Liver (tissue), 9 donors: Measurements from ENCODE around the gene UCKL1. TPM values are rescaled to one million over a fixed set of nuclear protein-coding genes. Genes with fewer than 3 reads are reported as not detected.

Experiments used
- DNase-seq: peaks from one replicate; pipeline ENCODE4 v3.0.0-alpha.2; 2017; ENCODE audit warnings: low spot score
- H3K27ac ChIP-seq, 2 donors: one replicate each; pipeline ENCODE4 v1.7.0; 2013; ENCODE audit warnings: inconsistent platforms in 2 of 2, low read length in 2 of 2, control low read depth in 1 of 2, low read depth in 1 of 2, mild to moderate bottlenecking in 1 of 2
- H3K27me3 ChIP-seq, 4 donors: one replicate each; pipeline versions ENCODE4 v1.6.1 to v1.7.0; 2013; ENCODE audit warnings: low read length in 3 of 4, inconsistent platforms in 1 of 4, mild to moderate bottlenecking in 1 of 4, moderate library complexity in 1 of 4; ENCODE audit not compliant: control insufficient read depth in 4 of 4, insufficient read depth in 4 of 4
- H3K36me3 ChIP-seq, 4 donors: one replicate each; pipeline versions ENCODE4 v1.6.1 to v1.7.0; 2013; ENCODE audit warnings: low read length in 3 of 4, mild to moderate bottlenecking in 3 of 4, low read depth in 1 of 4, moderate library complexity in 1 of 4; ENCODE audit not compliant: control insufficient read depth in 4 of 4, insufficient read depth in 3 of 4
- H3K4me1 ChIP-seq, 4 donors: one replicate each; pipeline versions ENCODE4 v1.6.1 to v1.7.0; 2013; ENCODE audit warnings: low read length in 3 of 4, mild to moderate bottlenecking in 3 of 4, moderate library complexity in 1 of 4; ENCODE audit not compliant: control insufficient read depth in 4 of 4, insufficient read depth in 4 of 4
- H3K4me3 ChIP-seq, 3 donors: one replicate each; pipeline versions ENCODE4 v1.6.1 to v1.7.0; 2013; ENCODE audit warnings: low read length in 3 of 3, control low read depth in 1 of 3, low read depth in 1 of 3, mild to moderate bottlenecking in 1 of 3
- H3K9ac ChIP-seq, 2 donors: one replicate each; pipeline ENCODE4 v1.7.0; 2013; ENCODE audit warnings: low read length in 2 of 2, mild to moderate bottlenecking in 2 of 2, moderate library complexity in 2 of 2, control low read depth in 1 of 2, low read depth in 1 of 2
- H3K9me3 ChIP-seq, 4 donors: one replicate each; pipeline versions ENCODE4 v1.6.1 to v1.7.0; 2013; ENCODE audit warnings: low read length in 3 of 4; ENCODE audit not compliant: control insufficient read depth in 4 of 4
- EGR1 ChIP-seq, 2 donors: IDR thresholded peaks; 2 replicates each; pipeline ENCODE4 v1.6.1; 2016 to 2018; ENCODE audit warnings: antibody characterized with exemption in 2 of 2, low read depth in 2 of 2
- FOXA1 ChIP-seq: IDR thresholded peaks from 2 replicates; pipeline ENCODE4 v1.6.1; 2016; ENCODE audit warnings: antibody characterized with exemption
- FOXA2 ChIP-seq: IDR thresholded peaks from 2 replicates; pipeline ENCODE4 v1.6.1; 2016; ENCODE audit warnings: antibody characterized with exemption
- GABPA ChIP-seq, 2 donors: IDR thresholded peaks in 1 of 2; conservative IDR thresholded peaks in 1 of 2; 2 replicates each; pipeline ENCODE4 v1.6.1; 2016; ENCODE audit warnings: antibody characterized with exemption in 2 of 2, mild to moderate bottlenecking in 1 of 2, moderate library complexity in 1 of 2
- HNF4A ChIP-seq, 2 donors: conservative IDR thresholded peaks; 2 replicates each; pipeline ENCODE4 v1.6.1; 2016; ENCODE audit warnings: antibody characterized with exemption in 2 of 2, mild to moderate bottlenecking in 2 of 2
- HNF4G ChIP-seq: IDR thresholded peaks from 2 replicates; pipeline ENCODE4 v1.6.1; 2016; ENCODE audit warnings: antibody characterized with exemption
- JUND ChIP-seq, 2 donors: IDR thresholded peaks; 2 replicates each; pipeline ENCODE4 v1.6.1; 2016; ENCODE audit warnings: antibody characterized with exemption in 2 of 2
- NR2F2 ChIP-seq: IDR thresholded peaks from 2 replicates; pipeline ENCODE4 v1.6.1; 2016; ENCODE audit warnings: antibody characterized with exemption
- RAD21 ChIP-seq, 2 donors: IDR thresholded peaks; 2 replicates each; pipeline ENCODE4 v1.6.1; 2016; ENCODE audit warnings: antibody characterized with exemption in 2 of 2, mild to moderate bottlenecking in 2 of 2
- RXRA ChIP-seq, 2 donors: IDR thresholded peaks; 2 replicates each; pipeline ENCODE4 v1.6.1; 2017 to 2018; ENCODE audit warnings: antibody characterized with exemption in 2 of 2, mild to moderate bottlenecking in 1 of 2
- SP1 ChIP-seq: IDR thresholded peaks from 2 replicates; pipeline ENCODE4 v1.6.1; 2018; ENCODE audit warnings: antibody characterized with exemption, mild to moderate bottlenecking
- TAF1 ChIP-seq: conservative IDR thresholded peaks from 2 replicates; pipeline ENCODE4 v1.6.1; 2016; ENCODE audit warnings: antibody characterized with exemption, mild to moderate bottlenecking
- YY1 ChIP-seq: IDR thresholded peaks from 2 replicates; pipeline ENCODE4 v1.6.1; 2016; ENCODE audit warnings: antibody characterized with exemption, mild to moderate bottlenecking
- WGBS: extraction: QIAGEN DNeasy Blood & Tissue Kit; methylation state at CpG from one replicate; pipeline ENCODE4 v1.1.7; 2013; 5-methylcytosine and 5-hydroxymethylcytosine counted together
- polyA plus RNA-seq, 2 donors: library from polyadenylated mRNA; stranded (reverse) in 1 of 2; unstranded in 1 of 2; fragments of 200-250 nt in 1 of 2; fragments of >200 nt in 1 of 2; fragmentation: Nextera tagmentation in 1 of 2; extraction: Ambion mirVana in 1 of 2; gene quantifications; one replicate each; pipeline versions ENCODE4 v1.2.1 to v1.2.3, GENCODE V29; 2013 to 2015
- total RNA-seq, 2 donors: library from RNA; depleted of rRNA; stranded (reverse); fragments of >200 nt; gene quantifications; one replicate each; pipeline ENCODE4 v1.2.3, GENCODE V29; 2014
- TF ChIP-seq, protein P1 (sequence below): IDR thresholded peaks from 2 replicates; pipeline ENCODE4 v1.6.1; 2016; ENCODE audit warnings: antibody characterized with exemption, mild to moderate bottlenecking
- TF ChIP-seq, protein P2 (sequence below): fragments of 150-350 bp; IDR thresholded peaks from 2 replicates; pipeline ENCODE4 v1.5.1; 2017; ENCODE audit warnings: improper control_type of control experiment, low read depth, low read length; ENCODE audit not compliant: missing input control
- TF ChIP-seq, protein P3 (sequence below): IDR thresholded peaks from 2 replicates; pipeline ENCODE4 v1.6.1; 2016; ENCODE audit warnings: antibody characterized with exemption
- TF ChIP-seq, protein P4 (sequence below): IDR thresholded peaks from 2 replicates; pipeline ENCODE4 v1.6.1; 2016; ENCODE audit warnings: antibody characterized with exemption
- TF ChIP-seq, protein P5 (sequence below): IDR thresholded peaks from 2 replicates; pipeline ENCODE4 v1.6.1; 2016; ENCODE audit warnings: antibody characterized with exemption
- donor health status: healthy.
- donor health status: healthy.
- donor health status: healthy.
- donor health status: healthy.
- donor health status: healthy.

The UCKL1 gene
- total RNA-seq, result 10 to 100 TPM; 16.4 to 20.4 TPM
- polyA plus RNA-seq, result 10 to 100 TPM; 16.4 to 20.1 TPM

DNA sequence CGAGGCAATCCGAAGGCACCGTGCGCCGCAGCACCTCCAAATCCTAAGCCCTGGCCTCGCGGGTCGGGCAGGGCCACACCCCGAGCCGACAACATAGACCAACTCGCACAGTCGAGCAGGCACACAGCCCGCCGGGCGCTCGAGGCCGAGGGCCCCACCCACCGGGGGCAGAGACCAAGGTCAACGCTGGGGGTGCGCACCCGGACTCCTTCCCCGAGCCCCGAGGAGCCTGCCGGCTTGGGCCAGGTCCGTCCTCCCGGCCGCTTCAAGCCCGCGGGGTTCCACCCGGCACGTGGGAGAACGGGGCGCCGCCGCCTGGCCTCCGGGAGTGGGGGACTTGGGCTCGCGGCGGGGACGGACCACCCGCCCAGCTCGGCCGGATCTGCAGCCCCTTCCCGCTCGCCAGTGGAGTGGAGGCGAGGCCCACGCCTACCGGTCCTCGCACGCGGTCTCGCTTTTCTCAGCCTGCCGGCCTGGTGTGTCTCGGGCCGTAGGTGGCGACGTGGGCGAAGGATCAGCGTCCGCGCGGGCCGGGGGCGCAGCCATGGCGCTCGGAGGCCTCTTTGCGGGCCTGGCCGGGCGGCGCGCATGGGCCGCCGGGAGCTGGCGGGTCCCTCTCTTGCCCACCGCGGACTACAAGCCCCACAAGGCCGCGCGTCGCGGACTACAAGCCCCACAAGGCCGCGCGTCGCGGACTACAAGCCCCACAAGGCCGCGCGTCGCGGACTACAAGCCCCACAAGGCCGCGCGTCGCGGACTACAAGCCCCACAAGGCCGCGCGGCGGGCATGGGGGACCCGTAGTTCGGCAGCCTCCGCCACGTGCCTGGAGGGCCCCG is at the start of gene UCKL1:
Gene UCKL1 (minus strand): TSS at position 590 of the 837 bp plus-strand sequence. CDS start 44 bp downstream, at position 546.
- Histone ChIP-seq H3K9me3 (no peaks in the 10 kb centered on the region), H3K27ac (peak within 1 kb of the TSS; percentile 67 to 86), H3K27me3 (no peaks in the 10 kb centered on the region), H3K36me3 (peaks cover 2 to 12% (median 4%) of the 10 kb centered on the region in 4 donors), H3K4me1 (peaks cover 22 to 63% (median 45%) of the 10 kb centered on the region in 4 donors), H3K9ac (peak within 1 kb of the TSS in 1 of 2 donors; percentile 95), H3K4me3 (peak within 1 kb of the TSS; percentile 78 to 95 (median 87))
- peak; percentile 85 for DNase-seq
- TF ChIP-seq EGR1 (IDR thresholded peaks at IDR 0.05; ENCODE audit: low read depth in 2 of 2), result no peak
- TF ChIP-seq, protein P1, sequence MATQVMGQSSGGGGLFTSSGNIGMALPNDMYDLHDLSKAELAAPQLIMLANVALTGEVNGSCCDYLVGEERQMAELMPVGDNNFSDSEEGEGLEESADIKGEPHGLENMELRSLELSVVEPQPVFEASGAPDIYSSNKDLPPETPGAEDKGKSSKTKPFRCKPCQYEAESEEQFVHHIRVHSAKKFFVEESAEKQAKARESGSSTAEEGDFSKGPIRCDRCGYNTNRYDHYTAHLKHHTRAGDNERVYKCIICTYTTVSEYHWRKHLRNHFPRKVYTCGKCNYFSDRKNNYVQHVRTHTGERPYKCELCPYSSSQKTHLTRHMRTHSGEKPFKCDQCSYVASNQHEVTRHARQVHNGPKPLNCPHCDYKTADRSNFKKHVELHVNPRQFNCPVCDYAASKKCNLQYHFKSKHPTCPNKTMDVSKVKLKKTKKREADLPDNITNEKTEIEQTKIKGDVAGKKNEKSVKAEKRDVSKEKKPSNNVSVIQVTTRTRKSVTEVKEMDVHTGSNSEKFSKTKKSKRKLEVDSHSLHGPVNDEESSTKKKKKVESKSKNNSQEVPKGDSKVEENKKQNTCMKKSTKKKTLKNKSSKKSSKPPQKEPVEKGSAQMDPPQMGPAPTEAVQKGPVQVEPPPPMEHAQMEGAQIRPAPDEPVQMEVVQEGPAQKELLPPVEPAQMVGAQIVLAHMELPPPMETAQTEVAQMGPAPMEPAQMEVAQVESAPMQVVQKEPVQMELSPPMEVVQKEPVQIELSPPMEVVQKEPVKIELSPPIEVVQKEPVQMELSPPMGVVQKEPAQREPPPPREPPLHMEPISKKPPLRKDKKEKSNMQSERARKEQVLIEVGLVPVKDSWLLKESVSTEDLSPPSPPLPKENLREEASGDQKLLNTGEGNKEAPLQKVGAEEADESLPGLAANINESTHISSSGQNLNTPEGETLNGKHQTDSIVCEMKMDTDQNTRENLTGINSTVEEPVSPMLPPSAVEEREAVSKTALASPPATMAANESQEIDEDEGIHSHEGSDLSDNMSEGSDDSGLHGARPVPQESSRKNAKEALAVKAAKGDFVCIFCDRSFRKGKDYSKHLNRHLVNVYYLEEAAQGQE, result no peak
- TF ChIP-seq GABPA (IDR thresholded peaks at IDR 0.05 in 1 of 2, conservative IDR thresholded peaks at IDR 0.05 in 1 of 2), result peak in 1 of 2 donors; percentile 80
- TF ChIP-seq FOXA1, result no peak
- TF ChIP-seq, protein P2, sequence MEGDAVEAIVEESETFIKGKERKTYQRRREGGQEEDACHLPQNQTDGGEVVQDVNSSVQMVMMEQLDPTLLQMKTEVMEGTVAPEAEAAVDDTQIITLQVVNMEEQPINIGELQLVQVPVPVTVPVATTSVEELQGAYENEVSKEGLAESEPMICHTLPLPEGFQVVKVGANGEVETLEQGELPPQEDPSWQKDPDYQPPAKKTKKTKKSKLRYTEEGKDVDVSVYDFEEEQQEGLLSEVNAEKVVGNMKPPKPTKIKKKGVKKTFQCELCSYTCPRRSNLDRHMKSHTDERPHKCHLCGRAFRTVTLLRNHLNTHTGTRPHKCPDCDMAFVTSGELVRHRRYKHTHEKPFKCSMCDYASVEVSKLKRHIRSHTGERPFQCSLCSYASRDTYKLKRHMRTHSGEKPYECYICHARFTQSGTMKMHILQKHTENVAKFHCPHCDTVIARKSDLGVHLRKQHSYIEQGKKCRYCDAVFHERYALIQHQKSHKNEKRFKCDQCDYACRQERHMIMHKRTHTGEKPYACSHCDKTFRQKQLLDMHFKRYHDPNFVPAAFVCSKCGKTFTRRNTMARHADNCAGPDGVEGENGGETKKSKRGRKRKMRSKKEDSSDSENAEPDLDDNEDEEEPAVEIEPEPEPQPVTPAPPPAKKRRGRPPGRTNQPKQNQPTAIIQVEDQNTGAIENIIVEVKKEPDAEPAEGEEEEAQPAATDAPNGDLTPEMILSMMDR, result no peak
- no peak for TF ChIP-seq TAF1
- TF ChIP-seq RXRA (IDR thresholded peaks at IDR 0.05), result peak; percentile 8 to 17
- TF ChIP-seq RAD21 (IDR thresholded peaks at IDR 0.05), result peak in 1 of 2 donors; percentile 6
- TF ChIP-seq YY1, result peak; percentile 64
- peak; percentile 44 for TF ChIP-seq SP1
- TF ChIP-seq FOXA2, result no peak
- TF ChIP-seq HNF4G, result no peak
- TF ChIP-seq, protein P3, sequence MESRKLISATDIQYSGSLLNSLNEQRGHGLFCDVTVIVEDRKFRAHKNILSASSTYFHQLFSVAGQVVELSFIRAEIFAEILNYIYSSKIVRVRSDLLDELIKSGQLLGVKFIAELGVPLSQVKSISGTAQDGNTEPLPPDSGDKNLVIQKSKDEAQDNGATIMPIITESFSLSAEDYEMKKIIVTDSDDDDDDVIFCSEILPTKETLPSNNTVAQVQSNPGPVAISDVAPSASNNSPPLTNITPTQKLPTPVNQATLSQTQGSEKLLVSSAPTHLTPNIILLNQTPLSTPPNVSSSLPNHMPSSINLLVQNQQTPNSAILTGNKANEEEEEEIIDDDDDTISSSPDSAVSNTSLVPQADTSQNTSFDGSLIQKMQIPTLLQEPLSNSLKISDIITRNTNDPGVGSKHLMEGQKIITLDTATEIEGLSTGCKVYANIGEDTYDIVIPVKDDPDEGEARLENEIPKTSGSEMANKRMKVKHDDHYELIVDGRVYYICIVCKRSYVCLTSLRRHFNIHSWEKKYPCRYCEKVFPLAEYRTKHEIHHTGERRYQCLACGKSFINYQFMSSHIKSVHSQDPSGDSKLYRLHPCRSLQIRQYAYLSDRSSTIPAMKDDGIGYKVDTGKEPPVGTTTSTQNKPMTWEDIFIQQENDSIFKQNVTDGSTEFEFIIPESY, result no peak
- TF ChIP-seq, protein P4, sequence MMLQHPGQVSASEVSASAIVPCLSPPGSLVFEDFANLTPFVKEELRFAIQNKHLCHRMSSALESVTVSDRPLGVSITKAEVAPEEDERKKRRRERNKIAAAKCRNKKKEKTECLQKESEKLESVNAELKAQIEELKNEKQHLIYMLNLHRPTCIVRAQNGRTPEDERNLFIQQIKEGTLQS, result no peak
- no peak for TF ChIP-seq NR2F2
- TF ChIP-seq HNF4A (conservative IDR thresholded peaks at IDR 0.05), result peak; percentile 64 to 74
- TF ChIP-seq, protein P5, sequence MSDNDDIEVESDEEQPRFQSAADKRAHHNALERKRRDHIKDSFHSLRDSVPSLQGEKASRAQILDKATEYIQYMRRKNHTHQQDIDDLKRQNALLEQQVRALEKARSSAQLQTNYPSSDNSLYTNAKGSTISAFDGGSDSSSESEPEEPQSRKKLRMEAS, result peak; percentile 90
- no peak for TF ChIP-seq JUND (IDR thresholded peaks at IDR 0.05)
- WGBS, result under 1% methylated on average over 105 of the region's 105 CpGs
